ENCODE measurements around the gene TBC1D9B.

The TBC1D9B gene

GRCh38 chr5:179876610-179876952 is 31.1 kb downstream of the TBC1D9B start:
- H3K27me3 Mint-ChIP-seq (ENCODE audit: low read depth, poor library complexity): no peaks in the 10 kb centered on the region
- TF ChIP-seq CTCF (IDR thresholded peaks at IDR 0.05): no peak
- H3K36me3 Mint-ChIP-seq (ENCODE audit: low read depth): peaks cover 27% of the 10 kb centered on the region

GRCh38 chr5:179875741-179876609 is 31.7 kb downstream of the TBC1D9B start:
- no peak for TF ChIP-seq CTCF (IDR thresholded peaks at IDR 0.05)
- no peak overlapping the region for H3K4me3 Mint-ChIP-seq
- H3K27me3 Mint-ChIP-seq (ENCODE audit: low read depth, poor library complexity): no peaks in the 10 kb centered on the region
- H3K36me3 Mint-ChIP-seq (ENCODE audit: low read depth): peaks cover 26% of the 10 kb centered on the region
- peaks cover under 1% of the 10 kb centered on the region for H3K4me1 Mint-ChIP-seq
- no peak for DNase-seq
- H3K27ac Mint-ChIP-seq: no peak overlapping the region
- no peaks in the 10 kb centered on the region for H3K9me3 Mint-ChIP-seq

More at GRCh38 chr5:179876610-179876952, 31.1 kb downstream of the TBC1D9B start:
- DNase-seq: no peak
- Mint-ChIP-seq H3K9me3 (no peaks in the 10 kb centered on the region), H3K4me1 (no peaks in the 10 kb centered on the region), H3K27ac (no peak overlapping the region), H3K4me3 (no peak overlapping the region)

- no peak overlapping the region for H3K27ac Mint-ChIP-seq
- peaks cover 3% of the 10 kb centered on the region for H3K27me3 Mint-ChIP-seq (ENCODE audit: low read depth, poor library complexity)
- no peaks in the 10 kb centered on the region for H3K9me3 Mint-ChIP-seq
- no peak for DNase-seq
- H3K4me3 Mint-ChIP-seq: no peak overlapping the region
- H3K4me1 Mint-ChIP-seq: peaks cover 11% of the 10 kb centered on the region
- peaks cover 28% of the 10 kb centered on the region for H3K36me3 Mint-ChIP-seq (ENCODE audit: low read depth)
- no peak for TF ChIP-seq CTCF (IDR thresholded peaks at IDR 0.05)
Observed at GRCh38 chr5:179874536-179875292, 33.0 kb downstream of the TBC1D9B start.

- Mint-ChIP-seq H3K9me3 (no peaks in the 10 kb centered on the region), H3K27ac (no peak overlapping the region)
- DNase-seq: no peak
Observed at GRCh38 chr5:179874136-179874535, 33.6 kb downstream of the TBC1D9B start.

GRCh38 chr5:179873588-179874110 is 34.0 kb downstream of the TBC1D9B start:
- Mint-ChIP-seq H3K9me3 (no peaks in the 10 kb centered on the region), H3K27ac (no peak overlapping the region), H3K4me3 (no peak overlapping the region), H3K27me3 (ENCODE audit: low read depth, poor library complexity) (peaks cover 3% of the 10 kb centered on the region), H3K4me1 (peaks cover 19% of the 10 kb centered on the region), H3K36me3 (ENCODE audit: low read depth) (peaks cover 28% of the 10 kb centered on the region)
- TF ChIP-seq CTCF (IDR thresholded peaks at IDR 0.05): no peak
- DNase-seq: no peak

More at GRCh38 chr5:179874136-179874535, 33.6 kb downstream of the TBC1D9B start:
- H3K36me3 Mint-ChIP-seq (ENCODE audit: low read depth): peaks cover 28% of the 10 kb centered on the region
- H3K4me1 Mint-ChIP-seq: peaks cover 17% of the 10 kb centered on the region
- peaks cover 3% of the 10 kb centered on the region for H3K27me3 Mint-ChIP-seq (ENCODE audit: low read depth, poor library complexity)
- no peak for TF ChIP-seq CTCF (IDR thresholded peaks at IDR 0.05)
- H3K4me3 Mint-ChIP-seq: no peak overlapping the region

Measured in nephron progenitor cell (in vitro differentiated cells).